ENCODE data around the gene IFNGR1. TPM values are rescaled to one million over a fixed set of nuclear protein-coding genes. Genes with fewer than 3 reads are reported as not detected.

Gene IFNGR1
- total RNA-seq, 1 experiment from 2014 or later, result 27.1 TPM

GRCh38 chr6:137192821-137193220, 26.4 kb downstream of the IFNGR1 start:
- Histone ChIP-seq H2AFZ (ENCODE audit: low read depth, low read length, poor library complexity, severe bottlenecking) (no peak overlapping the region), H3K79me2 (ENCODE audit: insufficient read depth, low read length) (no peaks in the 10 kb centered on the region), H3K4me3 (replicated peaks in 1 of 2; ENCODE audit: low read depth in 1 of 2, low read length in 2 of 2) (no peak overlapping the region), H3K36me3 (ENCODE audit: control insufficient read depth in 1 of 2, insufficient read depth in 2 of 2, low read length in 2 of 2) (peaks cover 0 to under 1% of the 10 kb centered on the region in 2 experiments; a peak in 1 of 4 replicates), H3K4me1 (ENCODE audit: control insufficient read depth in 1 of 2, insufficient read depth in 2 of 2, low read length in 2 of 2) (no peaks in the 10 kb centered on the region), H3K9ac (ENCODE audit: low read length) (no peak overlapping the region), H3K9me3 (ENCODE audit: control insufficient read depth in 1 of 2, insufficient read depth in 1 of 2, low read depth in 1 of 2, low read length in 2 of 2) (peaks cover 0 to 4% of the 10 kb centered on the region in 2 experiments; a peak in 2 of 4 replicates), H4K20me1 (ENCODE audit: insufficient read depth) (no peaks in the 10 kb centered on the region), H3K4me2 (ENCODE audit: low read length) (no peak overlapping the region), H3K9me2 (ENCODE audit: insufficient read depth) (no peaks in the 10 kb centered on the region), H3K27me3 (ENCODE audit: insufficient read depth, low read length) (no peaks in the 10 kb centered on the region), H3K27ac (ENCODE audit: low read depth, low read length) (no peak overlapping the region)
- RAD21 ChIA-PET (ENCODE audit: low non-redundant PET in 1 of 2, low total read pairs in 2 of 2, uncharacterized antibody in 2 of 2, unreplicated experiment in 2 of 2), result no interaction called here
- intact Hi-C loops (cut with micrococcal nuclease), result no loop called here
- POLR2A ChIA-PET, result no interaction called here
- no peak for TF ChIP-seq MAX (IDR thresholded peaks at IDR 0.05)
- no peak for TF ChIP-seq SRF (IDR thresholded peaks at IDR 0.05; ENCODE audit: low read depth)
- TF ChIP-seq CBX3 (IDR thresholded peaks at IDR 0.05; ENCODE audit: low read depth), result no peak
- TF ChIP-seq FOSL1 (IDR thresholded peaks at IDR 0.05; ENCODE audit: low read depth), result no peak
- BruUV-seq (replicated peaks), result no TSS peak
- no peak for ATAC-seq
- CTCF ChIA-PET, result no interaction called here
- DNase-seq (ENCODE audit: low read depth, low spot score), result no peak

- RAD21 ChIA-PET (ENCODE audit: low non-redundant PET in 1 of 2, low total read pairs in 2 of 2, uncharacterized antibody in 2 of 2, unreplicated experiment in 2 of 2), result no interaction called here
- intact Hi-C loops (cut with micrococcal nuclease), result no loop called here
- H3K9me3 ChIP-seq (ENCODE audit: control insufficient read depth in 1 of 2, insufficient read depth in 1 of 2, low read depth in 1 of 2, low read length in 2 of 2), result peaks cover 0 to 4% of the 10 kb centered on the region in 2 experiments; a peak in 2 of 4 replicates
- H3K79me2 ChIP-seq (ENCODE audit: insufficient read depth, low read length), result no peaks in the 10 kb centered on the region
- BruUV-seq (replicated peaks), result no TSS peak
- H3K4me1 ChIP-seq (ENCODE audit: control insufficient read depth in 1 of 2, insufficient read depth in 2 of 2, low read length in 2 of 2), result no peaks in the 10 kb centered on the region
- no peak overlapping the region for H3K27ac ChIP-seq (ENCODE audit: low read depth, low read length)
- no peaks in the 10 kb centered on the region for H3K9me2 ChIP-seq (ENCODE audit: insufficient read depth)
- CTCF ChIA-PET, result no interaction called here
- H4K20me1 ChIP-seq (ENCODE audit: insufficient read depth), result no peaks in the 10 kb centered on the region
- no peaks in the 10 kb centered on the region for H3K36me3 ChIP-seq (ENCODE audit: control insufficient read depth in 1 of 2, insufficient read depth in 2 of 2, low read length in 2 of 2)
- no peaks in the 10 kb centered on the region for H3K27me3 ChIP-seq (ENCODE audit: insufficient read depth, low read length)
- H3K4me3 ChIP-seq (replicated peaks in 1 of 2; ENCODE audit: low read depth in 1 of 2, low read length in 2 of 2), result no peak overlapping the region
- H2AFZ ChIP-seq (ENCODE audit: low read depth, low read length, poor library complexity, severe bottlenecking), result no peak overlapping the region
- no peak for DNase-seq (ENCODE audit: low read depth, low spot score)
- no peak for ATAC-seq
- no peak overlapping the region for H3K4me2 ChIP-seq (ENCODE audit: low read length)
- POLR2A ChIA-PET, result no interaction called here
- no peak overlapping the region for H3K9ac ChIP-seq (ENCODE audit: low read length)
- TF ChIP-seq ATF3 (IDR thresholded peaks at IDR 0.05), result no peak
- no peak for TF ChIP-seq TCF7L2 (IDR thresholded peaks at IDR 0.05; ENCODE audit: borderline replicate concordance, extremely low read depth, insufficient read depth, insufficient read length)
- no peak for TF ChIP-seq RAD21 (IDR thresholded peaks at IDR 0.05; ENCODE audit: low read depth)
- TF ChIP-seq ZBTB33 (IDR thresholded peaks at IDR 0.05; ENCODE audit: extremely low read depth, insufficient replicate concordance, low read length), result no peak
- no peak for TF ChIP-seq POLR2A (IDR thresholded peaks at IDR 0.05; ENCODE audit: borderline replicate concordance, extremely low read depth, insufficient read depth, insufficient read length)
- no peak for TF ChIP-seq REST (IDR thresholded peaks at IDR 0.05; ENCODE audit: low read depth)
- no peak for TF ChIP-seq SP1 (IDR thresholded peaks at IDR 0.05; ENCODE audit: low read depth)
- TF ChIP-seq ZNF274 (IDR thresholded peaks at IDR 0.05; ENCODE audit: low read depth, low read length), result no peak
- TF ChIP-seq JUND (IDR thresholded peaks at IDR 0.05), result no peak
- TF ChIP-seq YY1 (IDR thresholded peaks at IDR 0.05; ENCODE audit: extremely low read depth, insufficient replicate concordance, low read depth, low read length), result no peak
- no peak for TF ChIP-seq SRF (IDR thresholded peaks at IDR 0.05; ENCODE audit: low read depth)
- TF ChIP-seq EZH2 (IDR thresholded peaks at IDR 0.05), result no peak
- no peak for TF ChIP-seq EGR1 (IDR thresholded peaks at IDR 0.05; ENCODE audit: low read depth)
- no peak for TF ChIP-seq CEBPB (IDR thresholded peaks at IDR 0.05; ENCODE audit: low read depth)
Observed at GRCh38 chr6:137191670-137192069, 27.5 kb downstream of the IFNGR1 start.

Measured in HCT116 (cell line).